Neuronal stem cell (in vitro differentiated cells): ENCODE results near the gene TIAM2.

Experiments used
- DNase-seq: peaks from one replicate; pipeline ENCODE4 v3.0.0-alpha.2; 2013; ENCODE audit warnings: low spot score
- H2AFZ ChIP-seq: one replicate; pipeline ENCODE4 v1.6.1; 2013; ENCODE audit warnings: mild to moderate bottlenecking, low read length, inconsistent platforms
- H2AK5ac ChIP-seq: 2 replicates; pipeline ENCODE4 v1.6.1; 2013; ENCODE audit warnings: low read depth, mild to moderate bottlenecking, inconsistent platforms, low read length, moderate library complexity, mixed read lengths
- H2BK120ac ChIP-seq: 2 replicates; pipeline ENCODE4 v1.6.1; 2013; ENCODE audit warnings: low read depth, mild to moderate bottlenecking, inconsistent platforms, low read length, moderate library complexity, mixed read lengths
- H2BK12ac ChIP-seq: one replicate; pipeline ENCODE4 v1.6.1; 2013; ENCODE audit warnings: low read length, inconsistent platforms
- H2BK15ac ChIP-seq: 2 replicates; pipeline ENCODE4 v1.6.1; 2013; ENCODE audit warnings: mild to moderate bottlenecking, low read length, inconsistent platforms, mixed read lengths
- H2BK5ac ChIP-seq: one replicate; pipeline ENCODE4 v1.6.1; 2013; ENCODE audit warnings: inconsistent platforms, mild to moderate bottlenecking, low read length, moderate library complexity
- H3K14ac ChIP-seq: one replicate; pipeline ENCODE4 v1.6.1; 2013; ENCODE audit warnings: low read length, inconsistent platforms
- H3K18ac ChIP-seq: 2 replicates; pipeline ENCODE4 v1.6.1; 2013; ENCODE audit warnings: low read length, inconsistent platforms
- H3K23ac ChIP-seq: 2 replicates; pipeline ENCODE4 v1.6.1; 2013; ENCODE audit warnings: low read depth, mild to moderate bottlenecking, mixed read lengths, low read length, inconsistent platforms; ENCODE audit not compliant: poor library complexity
- H3K27ac ChIP-seq: replicated peaks from 3 replicates; pipeline ENCODE4 v1.5.1; 2013; ENCODE audit warnings: low read length, inconsistent platforms
- H3K27me3 ChIP-seq, 3 experiments: 2 replicates each; pipeline ENCODE4 v1.6.1; 2013; ENCODE audit warnings: low read length in 3 of 3, mild to moderate bottlenecking in 2 of 3, inconsistent platforms in 1 of 3, low read depth in 1 of 3, mixed read lengths in 1 of 3, moderate library complexity in 1 of 3; ENCODE audit not compliant: control insufficient read depth in 3 of 3, insufficient read depth in 3 of 3
- H3K36me3 ChIP-seq, 2 donors: replicated peaks in 1 of 2; 2 replicates each; pipeline ENCODE4 v1.6.1; 2013; ENCODE audit warnings: low read length in 2 of 2; ENCODE audit not compliant: control insufficient read depth in 2 of 2, insufficient read depth in 2 of 2
- H3K4ac ChIP-seq: 2 replicates; pipeline ENCODE4 v1.6.1; 2013; ENCODE audit warnings: inconsistent platforms, mild to moderate bottlenecking, low read length, moderate library complexity
- H3K4me1 ChIP-seq, 2 donors: 1 replicate in 1 of 2; 2 replicates in 1 of 2; pipeline ENCODE4 v1.6.1; 2013; ENCODE audit warnings: low read length in 2 of 2, low read depth in 1 of 2; ENCODE audit not compliant: control insufficient read depth in 2 of 2, insufficient read depth in 1 of 2
- H3K4me2 ChIP-seq: one replicate; pipeline ENCODE4 v1.6.1; 2013; ENCODE audit warnings: mild to moderate bottlenecking, low read length, inconsistent platforms; ENCODE audit not compliant: insufficient read depth, poor library complexity, severe bottlenecking
- H3K4me3 ChIP-seq, 2 donors: 2 replicates each; pipeline ENCODE4 v1.5.1; 2013; ENCODE audit warnings: low read length in 2 of 2, mild to moderate bottlenecking in 2 of 2, inconsistent platforms in 1 of 2, moderate library complexity in 1 of 2
- H3K79me1 ChIP-seq: one replicate; pipeline ENCODE4 v1.6.1; 2013; ENCODE audit warnings: low read depth, mild to moderate bottlenecking, inconsistent platforms, low read length, moderate library complexity
- H3K9ac ChIP-seq: one replicate; pipeline ENCODE4 v1.6.1; 2013; ENCODE audit warnings: mild to moderate bottlenecking, low read depth, low read length, inconsistent platforms; ENCODE audit not compliant: poor library complexity
- H3K9me3 ChIP-seq, 2 donors: replicated peaks in 1 of 2; 2 replicates each; pipeline versions ENCODE3 to v1.6.1; 2013; ENCODE audit warnings: low read length in 2 of 2, mild to moderate bottlenecking in 2 of 2, inconsistent platforms in 1 of 2, low read depth in 1 of 2, mixed read lengths in 1 of 2, moderate library complexity in 1 of 2; ENCODE audit not compliant: control insufficient read depth in 2 of 2, insufficient read depth in 1 of 2
- H4K8ac ChIP-seq: one replicate; pipeline ENCODE4 v1.6.1; 2013; ENCODE audit warnings: low read depth, mild to moderate bottlenecking, inconsistent platforms, low read length, moderate library complexity
- H4K91ac ChIP-seq: one replicate; pipeline ENCODE4 v1.6.1; 2013; ENCODE audit warnings: low read length, low read depth, mild to moderate bottlenecking, inconsistent platforms; ENCODE audit not compliant: poor library complexity
- WGBS, 2 donors: extraction: QIAGEN DNeasy Blood & Tissue Kit; methylation state at CpG; one replicate each; pipeline ENCODE4 v1.1.7; 2013; ENCODE audit warnings: missing lambda C conversion rate in 2 of 2, mixed read lengths in 1 of 2; ENCODE audit not compliant: insufficient read length in 2 of 2, insufficient replicate concordance in 1 of 2; ENCODE audit errors: extremely low coverage in 2 of 2; 5-methylcytosine and 5-hydroxymethylcytosine counted together

Gene TIAM2

GRCh38 chr6:155010940-155011339, 15.8 kb downstream of the TIAM2 start:
- H2AK5ac ChIP-seq: no peak overlapping the region
- H4K91ac ChIP-seq: no peak overlapping the region
- no peak overlapping the region for H2BK15ac ChIP-seq
- WGBS, 2 donors: no CpG with 5 or more reads among the region's 6 CpGs
- no peak overlapping the region for H3K14ac ChIP-seq
- H3K23ac ChIP-seq: no peak overlapping the region
- H2BK5ac ChIP-seq: no peak overlapping the region
- H3K9ac ChIP-seq: no peak overlapping the region
- H2AFZ ChIP-seq: no peak overlapping the region
- H3K27me3 ChIP-seq: no peaks in the 10 kb centered on the region
- no peak overlapping the region for H2BK12ac ChIP-seq
- peaks cover 2% of the 10 kb centered on the region for H3K79me1 ChIP-seq
- H3K4me3 ChIP-seq: no peak overlapping the region
- peaks cover 4% of the 10 kb centered on the region in 2 donors for H3K4me1 ChIP-seq
- H3K9me3 ChIP-seq: no peaks in the 10 kb centered on the region
- no peak overlapping the region for H3K4me2 ChIP-seq
- no peaks in the 10 kb centered on the region for H3K36me3 ChIP-seq
- H2BK120ac ChIP-seq: no peak overlapping the region
- no peak overlapping the region for H3K27ac ChIP-seq
- H4K8ac ChIP-seq: no peak overlapping the region
- no peak overlapping the region for H3K4ac ChIP-seq
- no peak overlapping the region for H3K18ac ChIP-seq
- no peak for DNase-seq

- H2BK5ac ChIP-seq: no peak overlapping the region
- DNase-seq: no peak
- no peak overlapping the region for H2AFZ ChIP-seq
- H3K4me3 ChIP-seq: no peak overlapping the region
- no peak overlapping the region for H2BK15ac ChIP-seq
- no peaks in the 10 kb centered on the region for H3K36me3 ChIP-seq
- H3K4me2 ChIP-seq: no peak overlapping the region
- no CpG with 5 or more reads among the region's 5 CpGs for WGBS, 2 donors
- H4K8ac ChIP-seq: no peak overlapping the region
- H2BK120ac ChIP-seq: no peak overlapping the region
- no peak overlapping the region for H2BK12ac ChIP-seq
- no peak overlapping the region for H3K23ac ChIP-seq
- H3K4me1 ChIP-seq: peaks cover 4 to 10% of the 10 kb centered on the region in 2 donors
- H3K4ac ChIP-seq: no peak overlapping the region
- no peak overlapping the region for H3K18ac ChIP-seq
- H2AK5ac ChIP-seq: no peak overlapping the region
- no peaks in the 10 kb centered on the region for H3K9me3 ChIP-seq
- H4K91ac ChIP-seq: no peak overlapping the region
- H3K27ac ChIP-seq: no peak overlapping the region
- H3K27me3 ChIP-seq: no peaks in the 10 kb centered on the region
- no peak overlapping the region for H3K14ac ChIP-seq
- H3K79me1 ChIP-seq: peaks cover 2% of the 10 kb centered on the region
- H3K9ac ChIP-seq: no peak overlapping the region
Measured at GRCh38 chr6:155011809-155012291, 16.7 kb downstream of the TIAM2 start.

- DNase-seq: no peak
Measured at GRCh38 chr6:155013457-155013876, 18.4 kb downstream of the TIAM2 start.

GRCh38 chr6:155014137-155014536, 19.0 kb downstream of the TIAM2 start:
- no peak overlapping the region for H2AK5ac ChIP-seq
- H4K91ac ChIP-seq: no peak overlapping the region
- no peak overlapping the region for H2BK5ac ChIP-seq
- H3K23ac ChIP-seq: no peak overlapping the region
- H4K8ac ChIP-seq: no peak overlapping the region
- H3K4me1 ChIP-seq: peaks cover 4 to 10% of the 10 kb centered on the region in 2 donors
- no peak for DNase-seq
- H2AFZ ChIP-seq: no peak overlapping the region
- H3K9me3 ChIP-seq: no peaks in the 10 kb centered on the region
- no peak overlapping the region for H3K18ac ChIP-seq
- H3K4ac ChIP-seq: no peak overlapping the region
- H3K27ac ChIP-seq: no peak overlapping the region
- H3K4me3 ChIP-seq: no peak overlapping the region
- H3K14ac ChIP-seq: no peak overlapping the region
- no peak overlapping the region for H2BK120ac ChIP-seq
- no peaks in the 10 kb centered on the region for H3K27me3 ChIP-seq
- no peaks in the 10 kb centered on the region for H3K36me3 ChIP-seq
- no peak overlapping the region for H2BK12ac ChIP-seq
- H3K4me2 ChIP-seq: no peak overlapping the region
- WGBS, 2 donors: no CpG with 5 or more reads among the region's 1 CpG
- H3K9ac ChIP-seq: no peak overlapping the region
- H2BK15ac ChIP-seq: no peak overlapping the region
- H3K79me1 ChIP-seq: peaks cover 2% of the 10 kb centered on the region

More at GRCh38 chr6:155013457-155013876, 18.4 kb downstream of the TIAM2 start:
- Histone ChIP-seq H3K4me1 (peaks cover 4 to 10% of the 10 kb centered on the region in 2 donors), H3K79me1 (peaks cover 2% of the 10 kb centered on the region), H2BK120ac (no peak overlapping the region), H3K4ac (no peak overlapping the region), H3K14ac (no peak overlapping the region), H2AK5ac (no peak overlapping the region), H3K18ac (no peak overlapping the region), H3K27me3 (no peaks in the 10 kb centered on the region), H2BK15ac (no peak overlapping the region), H3K23ac (no peak overlapping the region), H3K4me3 (no peak overlapping the region), H3K4me2 (no peak overlapping the region), H3K27ac (no peak overlapping the region), H4K91ac (no peak overlapping the region), H2AFZ (no peak overlapping the region), H3K9ac (no peak overlapping the region), H2BK5ac (no peak overlapping the region), H3K9me3 (no peaks in the 10 kb centered on the region), H3K36me3 (no peaks in the 10 kb centered on the region), H4K8ac (no peak overlapping the region), H2BK12ac (no peak overlapping the region)
- no CpG with 5 or more reads among the region's 4 CpGs for WGBS, 2 donors
